ENCODE data around the gene BDNF.
"Not testable (repeated sequence)": the region's sequence is repeated elsewhere in the genome, so short reads cannot be mapped to it uniquely, and the experiment has no call there.

The BDNF gene

DNA sequence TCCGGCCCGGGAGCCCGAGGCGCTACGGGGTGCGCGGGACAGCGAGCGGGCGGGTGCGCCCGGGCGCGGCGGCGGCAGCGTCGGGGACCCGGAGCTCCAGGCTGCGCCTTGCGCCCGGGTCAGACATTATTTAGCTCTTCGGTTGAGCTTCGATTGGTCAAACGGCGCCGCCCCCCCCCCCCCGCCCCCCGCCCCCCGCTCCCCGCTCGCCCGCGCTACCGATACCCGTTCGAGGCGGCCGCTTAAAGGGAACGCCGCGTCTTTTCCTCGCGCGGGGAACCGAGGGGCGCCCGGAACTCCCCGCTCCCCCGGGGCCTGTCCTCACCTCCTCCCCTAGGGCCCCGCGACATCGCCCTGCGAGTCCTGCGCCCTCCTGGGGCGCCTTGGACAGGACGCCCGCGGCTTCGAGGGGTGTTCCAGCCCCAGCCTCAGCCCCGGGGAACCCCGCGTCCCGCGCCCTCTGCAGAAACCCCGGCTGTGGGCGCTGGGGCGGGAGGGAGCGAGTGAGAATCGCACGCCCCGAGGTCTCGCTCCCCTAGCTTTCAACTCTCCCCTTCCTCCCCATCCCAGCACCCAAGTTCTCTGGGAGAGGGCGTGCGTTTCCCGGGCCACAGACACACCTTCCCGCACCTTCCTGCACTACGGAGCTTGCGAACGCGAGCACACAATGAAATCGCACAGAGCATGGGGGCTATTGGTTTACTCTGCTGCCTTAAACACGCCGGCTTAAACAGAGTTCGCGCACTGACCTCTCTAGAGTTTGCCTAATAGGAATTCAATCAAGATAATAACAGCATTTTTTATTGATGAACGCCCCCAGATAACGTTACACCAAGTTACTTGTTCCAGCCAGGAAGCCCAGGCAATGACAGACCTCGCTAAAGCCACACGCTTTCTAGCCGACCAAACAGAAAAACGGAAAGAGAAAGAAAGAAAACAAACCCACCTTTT is at the start of gene BDNF:
Gene BDNF, minus strand, starts transcription at position 105 of the 951 bp plus-strand sequence. CDS start 41,891 bp downstream, outside the sequence.
- DNase-seq, result no peak

DNA sequence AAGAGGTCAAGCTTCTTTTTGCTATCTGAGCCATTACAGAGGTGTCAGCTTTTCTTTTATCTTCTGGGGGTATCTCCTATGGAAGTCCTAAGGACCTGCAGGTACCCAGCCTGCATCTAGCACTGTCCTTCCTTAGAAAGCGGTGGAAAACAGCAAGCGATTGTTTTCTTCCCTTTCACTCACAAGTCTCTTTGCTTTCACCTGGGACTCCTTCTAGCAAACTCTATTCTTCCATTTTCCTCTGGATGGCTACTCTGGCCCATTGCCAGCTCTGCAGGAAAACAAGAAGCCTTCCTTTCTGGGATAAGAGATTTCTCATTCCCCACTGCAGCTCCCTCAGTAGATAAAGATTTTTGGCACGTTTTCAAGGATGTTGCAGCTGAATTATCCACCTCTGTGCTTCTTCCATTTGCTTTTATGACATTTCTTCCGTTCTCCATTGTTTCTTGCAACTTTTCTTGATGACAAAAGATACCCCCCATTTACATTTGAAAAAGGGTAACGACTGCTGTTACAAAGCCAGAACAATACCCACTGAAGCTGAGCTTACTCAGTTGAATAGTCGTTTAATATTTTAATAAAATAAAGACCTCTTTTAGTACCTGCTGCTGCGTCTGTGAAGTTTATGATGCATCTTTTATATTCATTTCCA is 40.2 kb upstream of the BDNF start:
- DNase-seq, result no peak

- no peak for DNase-seq
These were observed 35.0 kb upstream of the BDNF start for GRCh38 chr11:27735281-27735680.

DNA sequence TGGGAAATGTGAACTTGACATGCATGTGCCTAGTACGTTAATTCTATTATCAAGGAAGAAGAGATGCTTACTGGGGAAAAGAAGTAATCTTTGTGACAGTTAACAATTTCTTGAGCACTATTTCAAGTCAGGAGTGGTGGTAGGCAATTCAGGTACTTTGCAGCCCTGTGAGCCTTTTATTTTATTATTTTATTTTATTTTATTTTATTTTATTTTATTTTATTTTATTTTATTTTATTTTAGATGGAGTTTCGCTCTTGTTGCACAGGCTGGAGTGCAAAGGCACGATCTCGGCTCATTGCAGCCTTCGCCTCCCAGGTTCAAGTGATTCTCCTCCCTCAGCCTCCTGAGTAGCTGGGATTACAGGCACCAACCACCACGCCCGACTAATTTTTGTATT is 31.5 kb upstream of the BDNF start:
- DNase-seq, result not testable (repeated sequence)

- DNase-seq, result no peak
These were observed 26.7 kb upstream of the BDNF start for GRCh38 chr11:27726981-27727380.

DNA sequence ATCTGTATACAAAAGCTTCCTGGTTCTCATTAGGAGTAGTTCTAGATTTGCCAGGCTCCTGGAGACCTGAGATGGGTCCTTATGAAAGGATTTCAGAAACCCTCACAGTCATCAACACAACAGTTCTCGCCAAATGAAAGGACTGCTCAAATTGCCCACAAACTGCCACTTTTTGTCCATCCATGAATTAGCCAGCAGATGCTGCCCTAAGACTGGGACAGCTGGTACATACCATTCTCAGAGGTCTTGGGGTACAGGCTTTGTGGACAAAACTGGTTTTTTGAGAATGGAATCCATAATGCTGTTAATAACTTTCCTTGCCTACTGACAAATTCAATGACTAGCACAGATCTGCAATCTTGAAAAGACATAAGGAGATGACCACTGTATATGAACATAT is 23.4 kb upstream of the BDNF start:
- no peak for DNase-seq

- DNase-seq, result no peak
These were observed 22.7 kb upstream of the BDNF start for GRCh38 chr11:27722953-27723344.

DNA sequence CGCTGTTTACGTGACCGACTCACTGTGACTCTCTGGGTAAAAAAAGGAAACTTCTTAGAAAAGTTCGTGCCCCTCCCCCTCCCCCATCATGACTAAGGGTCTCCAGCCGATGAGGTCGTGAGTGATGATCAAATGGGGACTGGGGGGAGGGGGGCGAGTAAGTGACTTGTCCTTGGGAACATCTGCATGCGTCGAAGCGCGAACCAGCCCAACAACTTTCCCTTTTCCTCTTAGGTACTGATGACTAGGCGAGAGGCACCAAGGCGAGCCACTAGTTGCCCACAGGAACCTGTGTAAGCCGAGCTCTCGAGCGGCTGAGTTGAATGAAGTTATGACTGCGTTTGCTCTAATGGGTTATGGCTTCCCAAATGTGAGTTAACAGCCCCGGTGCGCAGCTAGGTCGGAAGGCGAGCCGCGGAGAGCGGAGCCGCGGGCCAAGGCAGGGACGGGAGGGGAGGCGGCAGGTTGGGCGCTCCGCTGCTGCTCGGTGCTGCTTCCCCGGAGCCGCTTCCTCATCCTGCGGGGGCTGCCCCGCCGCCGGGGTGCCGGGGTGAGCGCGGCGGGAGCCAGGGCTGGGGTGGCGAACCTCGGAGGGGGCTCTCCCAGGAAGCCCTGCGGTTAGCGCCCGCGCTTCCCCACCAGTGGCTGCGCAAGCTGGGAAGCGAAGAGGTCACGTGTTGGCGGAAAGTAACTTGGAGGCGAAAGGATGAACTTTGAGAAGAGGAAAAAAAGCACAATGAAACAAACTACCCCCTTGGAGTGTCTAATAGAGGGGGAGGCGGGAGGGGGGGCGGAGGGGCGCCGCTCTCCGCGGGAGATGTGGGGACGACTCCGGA is 22.1 kb upstream of the BDNF start:
- DNase-seq, result no peak

DNA sequence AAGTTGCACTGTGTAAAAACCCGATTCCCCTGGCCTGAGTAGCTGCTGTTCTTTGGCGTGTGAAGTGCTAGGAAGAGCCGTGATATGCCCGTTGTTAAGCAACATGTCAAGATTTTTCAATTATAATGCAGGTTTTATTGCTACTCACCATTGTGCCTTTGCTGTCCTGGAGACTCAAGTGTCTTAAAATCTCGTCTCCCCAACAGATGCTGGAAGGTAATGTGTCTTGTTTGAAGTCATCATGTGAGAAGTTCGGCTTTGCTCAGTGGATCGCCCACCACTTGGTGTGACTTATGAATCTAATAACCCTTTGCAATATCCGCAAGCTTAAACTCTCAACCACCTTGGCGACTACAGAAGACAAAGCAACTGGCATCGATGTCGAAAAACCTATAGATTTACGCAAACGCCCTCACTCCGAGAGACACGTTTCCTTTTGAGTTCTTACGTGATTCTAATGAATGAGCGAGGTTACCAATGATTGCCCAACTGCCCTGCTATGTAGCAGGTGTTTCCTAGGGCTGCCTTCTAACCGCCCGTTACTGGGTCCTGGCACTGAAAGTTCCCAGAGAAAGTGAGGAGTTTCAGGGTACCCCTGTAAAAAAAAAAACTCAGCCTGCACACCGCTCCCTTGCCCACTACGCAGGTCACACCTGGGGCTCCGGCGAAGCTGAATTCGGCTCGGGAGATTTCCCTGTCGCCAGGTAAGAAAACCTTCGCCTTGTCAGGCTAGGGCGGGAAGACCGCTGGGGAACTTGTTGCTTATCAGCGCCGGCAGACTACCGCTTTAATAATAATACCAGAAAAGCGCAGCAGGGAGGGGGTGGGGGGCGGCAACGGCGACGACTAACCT is 21.2 kb upstream of the BDNF start:
- DNase-seq, result no peak

GRCh38 chr11:27720277-27720830 is 20.1 kb upstream of the BDNF start:
- DNase-seq, result no peak

- DNase-seq, result no peak
These were observed 19.3 kb upstream of the BDNF start for GRCh38 chr11:27719546-27719925.

GRCh38 chr11:27718863-27719545 is 18.7 kb upstream of the BDNF start:
- peak in 1 of 2 experiments; percentile 67 for DNase-seq

DNA sequence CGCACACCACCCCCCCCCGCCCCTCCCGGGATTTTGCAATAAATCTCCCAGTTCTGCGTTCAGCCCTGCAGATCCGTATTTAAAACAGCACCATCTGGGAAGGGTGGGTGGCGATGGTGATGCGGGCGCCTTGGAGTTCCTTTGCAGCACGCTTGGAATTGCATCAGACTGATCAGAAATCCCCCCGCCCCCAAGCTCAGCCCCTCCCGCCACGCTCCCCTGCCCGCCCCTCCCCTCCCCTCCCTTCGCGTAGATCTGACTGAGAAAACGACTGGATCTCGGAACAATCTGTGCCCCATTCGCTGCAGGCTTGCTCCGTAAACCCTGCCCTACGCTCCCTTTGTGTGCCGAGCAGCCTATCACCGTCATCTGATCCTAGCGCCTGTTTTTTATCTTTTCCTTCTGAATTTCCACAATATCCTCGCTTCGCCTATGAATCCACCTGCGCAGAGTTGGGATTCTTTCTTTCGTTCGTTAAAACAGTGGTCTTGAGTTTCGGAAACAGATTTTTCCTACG is 18.1 kb upstream of the BDNF start:
- DNase-seq, result peak; percentile 42 to 67

GRCh38 chr11:27717801-27718229 is 17.6 kb upstream of the BDNF start:
- DNase-seq, result peak; percentile 28 to 42

DNA sequence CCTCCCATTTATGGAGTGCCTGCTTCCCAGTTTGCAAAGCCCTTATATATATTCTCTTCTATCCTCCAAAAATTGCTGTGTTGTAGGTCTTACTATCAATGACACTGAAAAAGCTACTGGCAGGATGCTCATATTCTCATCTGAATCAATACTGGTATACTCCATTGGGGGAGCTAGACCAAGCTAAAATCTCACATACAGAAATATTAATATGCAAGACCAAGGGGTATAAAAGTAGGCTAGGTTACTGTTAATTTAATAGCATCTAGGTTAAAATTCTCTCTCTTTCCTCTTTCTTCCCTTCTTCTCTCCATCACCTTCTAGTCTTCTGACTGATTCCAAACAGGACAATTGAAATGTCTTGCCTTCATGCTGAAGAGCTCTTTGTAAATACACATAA is 17.1 kb upstream of the BDNF start:
- DNase-seq, result peak in 1 of 2 experiments; percentile 41

- DNase-seq, result no peak
These were observed 16.6 kb upstream of the BDNF start for GRCh38 chr11:27716835-27717234.

DNA sequence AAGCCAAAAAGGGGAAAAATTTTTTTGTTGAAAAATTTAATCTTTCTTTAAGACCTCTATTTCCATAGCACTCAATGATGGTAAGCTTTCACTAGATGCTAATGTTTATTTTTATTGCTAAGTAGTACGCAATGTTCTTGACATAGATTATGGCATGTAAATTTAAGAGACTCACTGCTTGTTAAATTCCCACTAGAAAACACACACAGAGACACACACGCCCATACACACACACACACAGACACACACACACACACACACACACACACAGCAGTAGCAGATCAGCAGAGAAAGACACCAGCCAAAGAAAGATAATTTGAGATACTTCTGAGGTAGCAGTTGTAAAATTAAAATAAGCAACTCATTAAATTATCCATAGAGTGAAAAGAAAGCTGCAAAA is 16.0 kb upstream of the BDNF start:
- no peak for DNase-seq

DNA sequence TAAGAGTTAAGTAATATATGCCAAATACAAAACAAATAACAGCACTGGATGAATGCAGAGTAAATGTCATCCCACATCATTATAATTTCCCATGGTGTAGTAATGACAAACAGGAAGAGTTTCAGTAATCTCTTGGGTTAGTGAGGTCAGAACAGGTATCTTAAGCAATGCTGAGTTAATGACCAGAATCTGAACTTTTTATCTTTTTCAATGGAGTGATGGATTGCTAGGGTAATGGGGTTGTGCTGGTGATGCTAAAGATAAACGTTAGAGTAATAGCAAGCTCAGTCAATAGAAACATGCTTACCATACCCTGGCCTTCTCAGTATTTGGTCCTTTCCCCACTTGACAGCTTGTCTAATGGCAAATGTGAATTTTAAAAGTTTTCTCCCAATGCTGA is 11.5 kb upstream of the BDNF start:
- DNase-seq, result no peak

- no peak for DNase-seq
These were observed 10.3 kb upstream of the BDNF start for GRCh38 chr11:27710536-27710935.

- DNase-seq, result no peak
These were observed 7.4 kb upstream of the BDNF start for GRCh38 chr11:27707676-27708075.

All from NCI-H446 (cell line).